Subcutaneous adipose tissue (tissue), 4 donors: ENCODE results near the gene TMEM131. TPM values are rescaled to one million over a fixed set of nuclear protein-coding genes. Genes with fewer than 3 reads are reported as not detected.

Source experiments
- total RNA-seq, 4 donors: library from RNA; depleted of rRNA; stranded (reverse); fragments of >200 nt; gene quantifications; one replicate each; pipeline ENCODE4 v1.1.0, GENCODE V29; 2016
- TF ChIP-seq, protein P1 (sequence below): fragments of 450-650 bp; IDR thresholded peaks from one replicate; pipeline ENCODE4 v1.5.1; 2016; ENCODE audit warnings: low read depth, mild to moderate bottlenecking, control low read depth, antibody characterized with exemption, moderate library complexity

TMEM131 gene
- total RNA-seq, 4 donors from 2014 or later: 35.5 to 44.3 (median 39.7) TPM

DNA sequence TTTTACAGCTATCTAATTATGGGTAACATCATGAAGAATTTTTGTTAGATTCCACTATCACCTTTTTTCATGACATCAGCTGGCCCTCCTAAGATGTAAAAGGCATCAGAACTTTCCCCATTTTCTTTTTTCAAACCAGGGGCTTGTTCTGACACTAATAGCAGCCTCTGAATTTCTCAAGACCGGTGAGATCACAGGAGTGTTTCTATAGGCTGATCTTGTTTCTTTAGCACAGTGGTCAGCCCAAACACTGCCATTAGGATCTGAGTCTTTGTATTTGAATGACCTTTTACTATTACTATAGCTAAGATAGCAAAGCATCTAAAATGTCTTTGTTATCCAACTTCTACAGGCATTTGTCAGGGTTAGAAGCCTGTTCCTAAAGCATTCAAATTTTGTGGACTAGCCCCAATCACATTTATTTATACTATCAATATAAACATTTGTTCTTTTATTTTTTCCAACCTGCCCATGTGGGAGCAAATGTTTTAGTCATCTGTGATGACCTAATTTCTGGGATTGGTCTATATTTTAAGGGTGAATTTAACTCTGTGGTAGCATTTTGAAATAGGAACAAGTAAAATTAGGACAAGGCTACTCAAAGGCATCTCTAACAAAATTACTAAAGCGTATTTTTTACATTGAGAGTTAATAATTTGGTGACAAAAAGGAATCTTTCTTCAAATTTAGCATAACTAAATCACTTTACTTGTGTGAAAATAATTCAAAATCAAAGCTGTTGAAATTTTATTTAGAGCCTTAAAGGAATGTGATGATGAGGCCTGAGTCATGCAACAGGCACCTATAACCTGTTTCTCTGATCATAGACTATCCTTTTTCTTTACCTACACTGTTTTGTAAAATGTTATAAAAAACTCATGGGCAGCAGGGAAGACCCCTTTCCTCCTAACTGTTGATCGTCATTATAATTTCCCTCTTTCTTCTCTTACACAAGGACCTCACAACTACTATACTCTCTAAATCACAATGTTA lies 243.1 kb downstream of the TMEM131 start:
- TF ChIP-seq, protein P1, sequence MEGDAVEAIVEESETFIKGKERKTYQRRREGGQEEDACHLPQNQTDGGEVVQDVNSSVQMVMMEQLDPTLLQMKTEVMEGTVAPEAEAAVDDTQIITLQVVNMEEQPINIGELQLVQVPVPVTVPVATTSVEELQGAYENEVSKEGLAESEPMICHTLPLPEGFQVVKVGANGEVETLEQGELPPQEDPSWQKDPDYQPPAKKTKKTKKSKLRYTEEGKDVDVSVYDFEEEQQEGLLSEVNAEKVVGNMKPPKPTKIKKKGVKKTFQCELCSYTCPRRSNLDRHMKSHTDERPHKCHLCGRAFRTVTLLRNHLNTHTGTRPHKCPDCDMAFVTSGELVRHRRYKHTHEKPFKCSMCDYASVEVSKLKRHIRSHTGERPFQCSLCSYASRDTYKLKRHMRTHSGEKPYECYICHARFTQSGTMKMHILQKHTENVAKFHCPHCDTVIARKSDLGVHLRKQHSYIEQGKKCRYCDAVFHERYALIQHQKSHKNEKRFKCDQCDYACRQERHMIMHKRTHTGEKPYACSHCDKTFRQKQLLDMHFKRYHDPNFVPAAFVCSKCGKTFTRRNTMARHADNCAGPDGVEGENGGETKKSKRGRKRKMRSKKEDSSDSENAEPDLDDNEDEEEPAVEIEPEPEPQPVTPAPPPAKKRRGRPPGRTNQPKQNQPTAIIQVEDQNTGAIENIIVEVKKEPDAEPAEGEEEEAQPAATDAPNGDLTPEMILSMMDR: no peak

DNA sequence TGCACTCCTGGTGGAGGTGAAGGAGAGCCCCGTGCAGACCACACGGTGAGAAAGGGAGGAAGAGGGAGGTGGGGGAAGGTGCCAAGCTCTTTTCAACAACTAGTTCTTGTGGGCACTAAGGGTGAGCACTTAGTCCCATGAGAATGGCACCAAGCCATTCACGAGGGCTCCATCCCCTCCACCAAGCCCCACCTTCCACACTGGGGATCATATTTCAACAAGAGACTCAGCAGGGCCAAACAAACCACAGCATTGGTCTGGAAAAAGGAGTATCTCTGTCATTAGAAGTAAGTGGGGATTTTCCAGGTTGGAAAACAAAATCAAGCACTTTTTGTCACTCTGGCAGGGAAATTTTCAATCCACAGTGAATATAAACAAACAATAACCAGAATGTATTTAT lies 244.0 kb downstream of the TMEM131 start:
- TF ChIP-seq, protein P1: no peak

DNA sequence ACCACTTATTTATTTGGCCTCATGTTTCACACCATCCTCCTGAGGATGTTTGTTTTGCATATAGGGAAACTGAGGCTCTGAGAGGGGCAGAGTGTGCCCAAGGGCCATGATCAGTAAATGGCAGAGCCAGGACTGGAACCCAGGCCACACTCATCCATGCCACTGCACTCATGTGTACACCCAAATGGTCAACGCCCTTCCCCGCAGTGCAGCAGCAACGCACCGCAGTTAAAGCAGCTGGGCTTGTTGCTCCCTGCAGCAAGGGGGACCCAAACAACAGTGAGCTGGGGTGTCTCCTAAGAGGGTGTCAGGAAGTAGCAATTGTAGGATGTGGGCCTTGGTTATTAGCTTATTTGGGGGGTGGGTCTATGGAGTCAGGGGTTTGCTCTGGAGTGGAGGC lies 245.7 kb downstream of the TMEM131 start:
- TF ChIP-seq, protein P1: no peak

DNA sequence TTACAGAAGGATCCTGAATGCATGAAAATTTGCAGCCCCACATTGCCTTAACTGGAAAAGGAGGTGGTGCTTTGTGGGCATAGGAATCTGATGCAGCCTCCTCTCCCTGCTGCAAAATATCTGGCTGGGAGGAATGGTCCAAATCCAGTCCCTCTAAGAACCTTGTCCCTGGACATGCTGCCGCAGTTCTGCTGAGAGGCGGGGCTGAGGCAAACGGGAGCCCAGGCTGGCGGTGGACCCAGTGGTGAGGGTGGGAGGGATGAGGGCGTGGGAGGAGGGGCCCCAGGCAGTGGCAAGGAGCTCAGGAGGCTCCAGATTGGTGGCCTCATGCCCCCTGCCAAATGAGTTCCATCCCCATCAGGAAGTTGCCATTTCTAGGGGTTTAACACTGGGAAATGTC lies 246.2 kb downstream of the TMEM131 start:
- TF ChIP-seq, protein P1: no peak

DNA sequence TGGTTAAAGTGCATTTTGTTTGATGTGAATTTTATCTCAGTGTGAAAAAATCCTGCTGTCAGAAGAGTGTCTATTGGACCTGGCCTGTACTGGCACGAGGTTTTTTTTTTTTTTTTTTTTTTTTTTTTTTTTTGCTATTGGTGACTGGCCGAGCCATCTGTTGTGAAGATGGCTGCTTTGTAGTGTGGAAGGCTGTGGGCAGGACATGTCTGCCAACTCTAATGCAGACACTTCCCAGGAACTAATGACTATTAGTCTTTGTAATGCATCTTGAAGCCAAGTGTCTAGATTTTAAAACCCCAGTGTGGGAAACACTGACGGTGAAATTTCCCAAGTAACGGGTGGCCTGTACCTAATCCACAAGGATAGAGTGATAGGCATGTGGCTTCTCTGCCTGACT lies 248.0 kb downstream of the TMEM131 start:
- TF ChIP-seq, protein P1: no peak

DNA sequence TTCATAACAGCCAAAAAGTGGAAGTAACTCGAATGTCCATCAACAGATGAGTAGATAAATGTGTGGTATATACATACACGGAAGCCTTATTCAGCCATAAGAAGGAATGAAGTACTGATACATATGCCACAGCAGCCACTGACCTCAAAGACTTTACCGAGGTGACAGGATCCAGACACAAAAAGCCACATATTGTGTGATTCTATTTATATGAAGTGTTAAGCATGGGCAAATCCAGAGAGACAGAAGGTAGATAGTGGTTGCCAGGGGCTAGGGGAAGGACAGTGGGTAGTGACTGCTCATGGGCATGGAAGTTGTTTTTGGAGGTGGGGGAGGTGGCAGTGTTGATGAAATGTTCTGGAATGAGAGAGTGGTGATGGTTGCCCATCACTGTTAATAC lies 248.5 kb downstream of the TMEM131 start:
- TF ChIP-seq, protein P1: no peak

DNA sequence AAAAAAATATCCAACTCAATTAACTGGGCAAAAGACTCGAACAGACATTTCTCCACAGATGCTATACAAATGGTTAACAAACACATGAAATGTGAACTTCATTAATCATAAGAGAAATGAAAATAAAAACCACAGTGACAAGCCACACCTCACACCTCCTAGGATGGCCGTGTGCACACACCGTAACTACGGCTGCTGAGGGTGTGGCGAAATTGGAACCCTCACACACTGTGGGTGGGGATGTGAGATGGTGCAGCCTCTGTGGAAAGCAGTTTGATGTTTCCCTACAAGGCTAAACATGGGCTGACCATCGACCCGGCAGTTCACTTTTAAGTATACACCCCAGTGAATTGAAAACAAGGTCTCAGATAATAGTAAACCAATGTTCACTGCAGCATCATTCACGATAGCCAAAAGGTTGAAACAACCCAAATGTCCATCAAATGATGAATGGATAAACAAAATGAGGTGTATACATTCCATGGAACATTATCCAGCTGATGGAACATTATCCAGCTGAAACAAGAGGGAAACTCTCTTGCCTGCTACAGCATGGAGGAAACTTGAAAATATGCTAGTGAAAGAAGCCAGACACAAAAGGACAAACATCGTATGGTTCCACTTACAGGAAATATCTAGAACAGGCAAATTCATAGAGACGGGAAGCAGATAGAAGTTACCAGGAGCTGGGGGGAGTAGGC lies 250.1 kb downstream of the TMEM131 start:
- TF ChIP-seq, protein P1: no peak
